ENCODE measurements around the gene LTN1. TPM values are rescaled to one million over a fixed set of nuclear protein-coding genes. Genes with fewer than 3 reads are reported as not detected.

Gene LTN1
- total RNA-seq, 1 experiment from 2014 or later, result 8.7 TPM

DNA sequence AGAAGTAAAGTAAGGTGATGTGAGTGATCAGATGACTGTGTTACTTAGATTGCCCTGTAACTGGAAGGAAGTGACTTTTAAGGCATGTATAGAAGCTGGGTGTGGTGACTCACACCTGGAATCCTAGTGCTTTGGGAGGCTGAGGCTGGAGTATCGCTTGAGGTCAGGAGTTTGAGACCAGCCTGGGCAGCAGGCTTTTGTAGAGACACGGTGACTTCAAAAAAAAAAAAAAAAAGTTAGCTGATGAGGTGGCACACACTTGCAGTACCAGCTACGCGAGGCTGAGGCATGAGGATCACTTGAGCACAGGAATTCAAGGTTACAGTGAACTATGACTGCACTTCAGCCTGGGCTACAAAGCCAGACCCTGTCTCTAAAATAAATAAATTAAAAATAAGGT lies 29.5 kb upstream of the LTN1 start:
- peaks cover 51% of the 10 kb centered on the region for H3K79me2 ChIP-seq (ENCODE audit: insufficient read depth, low read length)
- no peaks in the 10 kb centered on the region for H3K9me2 ChIP-seq (ENCODE audit: insufficient read depth)
- no TSS peak for BruUV-seq (replicated peaks)
- ChIA-PET RAD21 (ENCODE audit: low non-redundant PET in 1 of 2, low total read pairs in 2 of 2, uncharacterized antibody in 2 of 2, unreplicated experiment in 2 of 2) (no interaction called here), POLR2A (interaction anchor here (1.4 to 4.1 kb wide), 2 partner anchors 16 to 20 kb away, joined by 3 to 39 read pairs; no protein-coding TSS in a partner anchor), CTCF (no interaction called here)
- intact Hi-C loops (cut with micrococcal nuclease), result no loop called here
- H3K9ac ChIP-seq (ENCODE audit: low read length), result no peak overlapping the region
- H3K4me3 ChIP-seq (replicated peaks in 1 of 2; ENCODE audit: low read depth in 1 of 2, low read length in 2 of 2), result no peak overlapping the region
- ATAC-seq (no peak), DNase-seq (ENCODE audit: low read depth, low spot score) (no peak)
- peaks cover 9 to 47% of the 10 kb centered on the region in 2 experiments; a peak in 3 of 4 replicates for H3K4me1 ChIP-seq (ENCODE audit: control insufficient read depth in 1 of 2, insufficient read depth in 2 of 2, low read length in 2 of 2)
- H2AFZ ChIP-seq (ENCODE audit: low read depth, low read length, poor library complexity, severe bottlenecking), result no peak overlapping the region
- TF ChIP-seq POLR2AphosphoS5 (IDR thresholded peaks at IDR 0.05; ENCODE audit: low read depth, low read length) (no peak), ZFX (IDR thresholded peaks at IDR 0.05) (no peak), EGR1 (IDR thresholded peaks at IDR 0.05; ENCODE audit: low read depth) (no peak), CEBPB (IDR thresholded peaks at IDR 0.05; ENCODE audit: low read depth) (no peak), SP1 (IDR thresholded peaks at IDR 0.05; ENCODE audit: low read depth) (no peak), TCF7L2 (IDR thresholded peaks at IDR 0.05; ENCODE audit: borderline replicate concordance, extremely low read depth, insufficient read depth, insufficient read length) (no peak), FOSL1 (IDR thresholded peaks at IDR 0.05; ENCODE audit: low read depth) (no peak), ELF1 (IDR thresholded peaks at IDR 0.05; ENCODE audit: borderline replicate concordance, low read depth) (no peak), SRF (IDR thresholded peaks at IDR 0.05; ENCODE audit: low read depth) (no peak), RAD21 (IDR thresholded peaks at IDR 0.05; ENCODE audit: low read depth) (no peak), JUND (IDR thresholded peaks at IDR 0.05) (no peak), CBX3 (IDR thresholded peaks at IDR 0.05; ENCODE audit: low read depth) (no peak), YY1 (IDR thresholded peaks at IDR 0.05; ENCODE audit: extremely low read depth, insufficient replicate concordance, low read depth, low read length) (no peak), EZH2 (IDR thresholded peaks at IDR 0.05) (no peak), SIN3A (IDR thresholded peaks at IDR 0.05; ENCODE audit: low read depth) (no peak)
- TF ChIP-seq, protein P1, sequence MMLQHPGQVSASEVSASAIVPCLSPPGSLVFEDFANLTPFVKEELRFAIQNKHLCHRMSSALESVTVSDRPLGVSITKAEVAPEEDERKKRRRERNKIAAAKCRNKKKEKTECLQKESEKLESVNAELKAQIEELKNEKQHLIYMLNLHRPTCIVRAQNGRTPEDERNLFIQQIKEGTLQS (IDR thresholded peaks at IDR 0.05), result no peak
- TF ChIP-seq, protein P2, sequence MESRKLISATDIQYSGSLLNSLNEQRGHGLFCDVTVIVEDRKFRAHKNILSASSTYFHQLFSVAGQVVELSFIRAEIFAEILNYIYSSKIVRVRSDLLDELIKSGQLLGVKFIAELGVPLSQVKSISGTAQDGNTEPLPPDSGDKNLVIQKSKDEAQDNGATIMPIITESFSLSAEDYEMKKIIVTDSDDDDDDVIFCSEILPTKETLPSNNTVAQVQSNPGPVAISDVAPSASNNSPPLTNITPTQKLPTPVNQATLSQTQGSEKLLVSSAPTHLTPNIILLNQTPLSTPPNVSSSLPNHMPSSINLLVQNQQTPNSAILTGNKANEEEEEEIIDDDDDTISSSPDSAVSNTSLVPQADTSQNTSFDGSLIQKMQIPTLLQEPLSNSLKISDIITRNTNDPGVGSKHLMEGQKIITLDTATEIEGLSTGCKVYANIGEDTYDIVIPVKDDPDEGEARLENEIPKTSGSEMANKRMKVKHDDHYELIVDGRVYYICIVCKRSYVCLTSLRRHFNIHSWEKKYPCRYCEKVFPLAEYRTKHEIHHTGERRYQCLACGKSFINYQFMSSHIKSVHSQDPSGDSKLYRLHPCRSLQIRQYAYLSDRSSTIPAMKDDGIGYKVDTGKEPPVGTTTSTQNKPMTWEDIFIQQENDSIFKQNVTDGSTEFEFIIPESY (IDR thresholded peaks at IDR 0.05; ENCODE audit: extremely low read depth, insufficient replicate concordance, low read length), result no peak
- TF ChIP-seq, protein P3, sequence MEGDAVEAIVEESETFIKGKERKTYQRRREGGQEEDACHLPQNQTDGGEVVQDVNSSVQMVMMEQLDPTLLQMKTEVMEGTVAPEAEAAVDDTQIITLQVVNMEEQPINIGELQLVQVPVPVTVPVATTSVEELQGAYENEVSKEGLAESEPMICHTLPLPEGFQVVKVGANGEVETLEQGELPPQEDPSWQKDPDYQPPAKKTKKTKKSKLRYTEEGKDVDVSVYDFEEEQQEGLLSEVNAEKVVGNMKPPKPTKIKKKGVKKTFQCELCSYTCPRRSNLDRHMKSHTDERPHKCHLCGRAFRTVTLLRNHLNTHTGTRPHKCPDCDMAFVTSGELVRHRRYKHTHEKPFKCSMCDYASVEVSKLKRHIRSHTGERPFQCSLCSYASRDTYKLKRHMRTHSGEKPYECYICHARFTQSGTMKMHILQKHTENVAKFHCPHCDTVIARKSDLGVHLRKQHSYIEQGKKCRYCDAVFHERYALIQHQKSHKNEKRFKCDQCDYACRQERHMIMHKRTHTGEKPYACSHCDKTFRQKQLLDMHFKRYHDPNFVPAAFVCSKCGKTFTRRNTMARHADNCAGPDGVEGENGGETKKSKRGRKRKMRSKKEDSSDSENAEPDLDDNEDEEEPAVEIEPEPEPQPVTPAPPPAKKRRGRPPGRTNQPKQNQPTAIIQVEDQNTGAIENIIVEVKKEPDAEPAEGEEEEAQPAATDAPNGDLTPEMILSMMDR (IDR thresholded peaks at IDR 0.05 in 2 of 3, conservative IDR thresholded peaks at IDR 0.05 in 1 of 3; ENCODE audit: borderline replicate concordance in 1 of 3, insufficient read depth in 1 of 3, low read depth in 2 of 3, low read length in 2 of 3), result no peak
- H3K27ac ChIP-seq (ENCODE audit: low read depth, low read length), result no peak overlapping the region
- H3K27me3 ChIP-seq (ENCODE audit: insufficient read depth, low read length), result no peaks in the 10 kb centered on the region
- H3K36me3 ChIP-seq (ENCODE audit: control insufficient read depth in 1 of 2, insufficient read depth in 2 of 2, low read length in 2 of 2), result no peaks in the 10 kb centered on the region; a peak in 1 of 4 replicates
- H3K9me3 ChIP-seq (ENCODE audit: control insufficient read depth in 1 of 2, insufficient read depth in 1 of 2, low read depth in 1 of 2, low read length in 2 of 2), result no peaks in the 10 kb centered on the region
- no peaks in the 10 kb centered on the region for H4K20me1 ChIP-seq (ENCODE audit: insufficient read depth)
- H3K4me2 ChIP-seq (ENCODE audit: low read length), result peak overlapping the region; percentile 5; the same call in 1 of the 2 replicates

Data from HCT116 (cell line).